GM12873 (cell line): ENCODE data around the gene HDAC4.

Experiments used
- TF ChIP-seq, protein P1 (sequence below): IDR thresholded peaks from 2 replicates; pipeline ENCODE4 v1.5.1; 2012; ENCODE audit warnings: low read depth, mild to moderate bottlenecking, moderate library complexity, low read length, control low read depth; ENCODE audit not compliant: insufficient read depth; ENCODE audit errors: missing control alignments

The HDAC4 gene

GRCh38 chr2:239034561-239035341, 366.1 kb downstream of the HDAC4 start:
- TF ChIP-seq, protein P1, sequence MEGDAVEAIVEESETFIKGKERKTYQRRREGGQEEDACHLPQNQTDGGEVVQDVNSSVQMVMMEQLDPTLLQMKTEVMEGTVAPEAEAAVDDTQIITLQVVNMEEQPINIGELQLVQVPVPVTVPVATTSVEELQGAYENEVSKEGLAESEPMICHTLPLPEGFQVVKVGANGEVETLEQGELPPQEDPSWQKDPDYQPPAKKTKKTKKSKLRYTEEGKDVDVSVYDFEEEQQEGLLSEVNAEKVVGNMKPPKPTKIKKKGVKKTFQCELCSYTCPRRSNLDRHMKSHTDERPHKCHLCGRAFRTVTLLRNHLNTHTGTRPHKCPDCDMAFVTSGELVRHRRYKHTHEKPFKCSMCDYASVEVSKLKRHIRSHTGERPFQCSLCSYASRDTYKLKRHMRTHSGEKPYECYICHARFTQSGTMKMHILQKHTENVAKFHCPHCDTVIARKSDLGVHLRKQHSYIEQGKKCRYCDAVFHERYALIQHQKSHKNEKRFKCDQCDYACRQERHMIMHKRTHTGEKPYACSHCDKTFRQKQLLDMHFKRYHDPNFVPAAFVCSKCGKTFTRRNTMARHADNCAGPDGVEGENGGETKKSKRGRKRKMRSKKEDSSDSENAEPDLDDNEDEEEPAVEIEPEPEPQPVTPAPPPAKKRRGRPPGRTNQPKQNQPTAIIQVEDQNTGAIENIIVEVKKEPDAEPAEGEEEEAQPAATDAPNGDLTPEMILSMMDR, result no peak

DNA sequence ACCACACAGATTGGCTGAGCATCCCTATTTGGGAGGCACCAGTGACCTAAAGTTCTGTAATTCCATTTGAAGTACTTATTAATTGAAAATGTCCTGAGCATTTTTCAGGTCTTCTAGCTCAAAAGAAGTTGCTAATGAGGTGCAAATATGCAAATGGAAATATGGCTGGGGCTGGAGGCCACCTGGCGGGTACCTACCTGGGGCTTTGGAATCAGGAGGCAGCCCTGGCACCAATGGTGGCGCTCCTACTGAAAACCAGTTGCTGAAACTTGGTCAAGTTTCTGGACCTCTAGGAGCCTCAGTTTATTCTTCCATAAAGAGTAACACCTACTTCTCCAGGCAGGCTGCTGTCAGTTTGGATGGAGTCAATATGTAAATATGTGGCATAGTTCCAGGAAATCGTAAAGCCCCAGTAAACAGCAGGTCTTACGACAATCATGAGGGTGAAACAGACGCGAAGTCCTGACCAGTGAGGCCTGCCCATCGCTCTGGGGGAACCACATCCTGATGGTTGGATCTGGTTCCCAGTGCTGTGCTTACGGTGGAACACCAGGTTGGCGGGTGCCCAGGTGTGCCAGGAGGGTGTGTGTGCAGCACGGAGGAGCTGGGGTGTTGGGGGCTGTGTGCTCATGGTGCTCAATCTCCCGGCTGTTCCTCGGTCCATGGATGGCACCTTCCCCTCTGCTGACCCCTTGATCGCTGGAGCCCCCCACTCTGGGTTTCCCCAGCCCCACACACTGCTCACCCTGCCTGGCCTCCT, 366.8 kb downstream of the HDAC4 start:
- TF ChIP-seq, protein P1, result no peak

- TF ChIP-seq, protein P1, result no peak
Observed at GRCh38 chr2:239029958-239030357, 370.9 kb downstream of the HDAC4 start.

GRCh38 chr2:239028253-239028619, 372.6 kb downstream of the HDAC4 start:
- TF ChIP-seq, protein P1, result no peak

DNA sequence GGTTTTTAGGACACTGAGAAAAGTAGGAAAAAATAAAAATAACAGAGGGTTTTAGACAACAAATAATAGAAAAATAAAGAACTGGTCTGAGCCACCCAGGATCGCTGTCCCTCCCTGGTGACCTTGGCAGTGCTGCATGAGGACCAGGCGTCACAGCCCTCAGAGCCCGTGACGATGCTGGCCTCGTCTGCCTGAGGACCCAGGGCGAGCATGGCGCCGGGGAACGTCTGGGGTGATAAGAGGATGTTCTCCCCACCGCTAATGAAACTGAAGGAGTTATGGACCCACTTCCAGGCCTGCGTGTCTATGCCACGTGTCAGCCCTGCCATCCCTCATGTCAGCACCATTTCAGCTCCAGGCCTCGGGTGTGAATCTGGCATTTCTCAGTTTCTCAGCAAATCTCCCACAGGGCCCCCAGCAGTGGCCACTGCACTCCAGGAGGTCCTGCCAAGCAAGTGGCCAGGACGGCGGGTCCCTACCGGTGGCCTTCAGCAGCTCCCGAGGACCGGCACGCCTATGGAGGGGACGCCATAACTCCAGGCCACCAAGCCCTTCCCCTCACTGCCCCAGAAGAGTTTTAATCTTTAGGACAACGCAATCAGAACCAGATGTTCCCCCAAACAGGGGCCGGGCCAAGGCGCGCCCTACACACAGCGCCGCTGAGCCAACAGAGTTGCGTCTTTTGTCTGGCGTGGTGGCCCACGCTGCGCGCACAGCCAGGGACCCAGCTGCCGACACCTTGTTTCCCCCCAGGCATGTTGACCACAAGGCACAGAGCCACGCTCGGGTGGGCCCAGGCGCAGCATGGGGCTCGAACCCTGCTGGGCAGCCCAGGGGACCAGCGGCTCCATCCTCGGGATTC, 373.2 kb downstream of the HDAC4 start:
- TF ChIP-seq, protein P1, result no peak

DNA sequence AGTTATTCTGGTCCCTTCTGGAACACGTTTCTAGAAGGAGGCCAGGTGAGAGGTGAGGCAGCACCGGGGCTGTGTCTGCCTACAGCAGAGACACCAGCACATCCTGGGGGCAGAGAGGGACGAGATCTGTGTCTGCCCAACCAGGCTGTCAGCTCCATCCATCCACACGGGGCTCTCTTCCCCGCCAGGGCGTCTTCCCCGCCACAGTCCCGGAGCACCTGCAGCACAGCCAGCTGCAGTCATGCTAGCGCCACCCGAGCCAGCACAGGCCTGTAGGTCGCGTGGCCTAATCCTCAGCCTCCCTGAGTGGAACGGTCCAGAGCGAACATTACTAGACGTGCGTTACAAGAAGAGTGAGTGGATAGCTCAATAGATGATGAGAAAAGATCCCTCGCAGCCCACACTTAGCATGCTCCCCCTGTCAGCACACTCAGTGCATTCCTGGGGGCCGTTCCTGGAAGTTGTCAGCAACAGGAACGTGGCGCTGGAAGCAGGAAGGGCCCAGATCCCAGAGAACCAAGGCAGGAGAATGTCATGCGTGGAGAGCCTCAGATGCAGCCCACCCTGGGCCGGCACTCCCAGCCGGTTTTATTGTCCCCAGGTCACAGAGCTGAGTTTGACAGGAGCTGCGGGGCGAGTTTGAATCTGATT, 374.0 kb downstream of the HDAC4 start:
- TF ChIP-seq, protein P1, result no peak
